Measurements from ENCODE around the gene NRXN3.
A peak's percentile ranks its signal among the peaks of the same experiment; 100 is the strongest.

Gene NRXN3

DNA sequence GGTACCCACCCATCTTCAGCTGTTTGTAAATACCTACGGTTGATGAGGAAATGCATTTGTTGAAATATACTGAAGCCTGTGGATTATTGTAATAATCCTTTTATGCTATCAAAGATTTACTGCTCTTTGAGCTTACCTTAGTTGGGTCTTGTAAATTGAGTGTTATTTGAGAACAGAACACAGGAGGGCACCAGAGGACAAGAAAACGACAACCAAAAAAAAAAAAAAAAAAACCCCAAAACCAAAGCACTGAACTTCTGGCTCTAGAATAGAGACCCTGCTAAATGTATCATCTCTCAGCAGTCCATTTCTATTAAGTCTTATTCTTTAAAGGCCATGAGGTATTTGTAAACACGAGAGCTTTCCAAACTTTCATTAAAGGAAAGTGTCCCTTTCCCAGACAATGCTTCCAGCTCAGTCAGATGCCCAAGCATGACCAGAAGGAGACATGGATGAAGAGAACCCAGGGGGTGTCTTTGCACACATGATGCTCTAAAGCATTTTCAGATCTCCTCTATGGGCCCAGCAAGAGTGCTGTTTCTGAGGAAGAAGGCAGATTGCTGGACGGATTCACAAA, 763.9 kb downstream of the NRXN3 start:
- Histone ChIP-seq H2AFZ (ENCODE audit: low read length) (no peak overlapping the region), H3K4me1 (ENCODE audit: insufficient read depth, low read length, severe bottlenecking) (no peaks in the 10 kb centered on the region), H3K4me3 (ENCODE audit: low read depth, low read length, poor library complexity, severe bottlenecking) (no peak overlapping the region), H3F3A (ENCODE audit: insufficient read depth, low read length) (no peaks in the 10 kb centered on the region), H4K20me1 (ENCODE audit: insufficient read depth, low read length) (no peaks in the 10 kb centered on the region), H3K9me3 (ENCODE audit: low read length) (no peaks in the 10 kb centered on the region), H3K36me3 (ENCODE audit: insufficient read depth, low read length) (no peaks in the 10 kb centered on the region), H3K27ac (ENCODE audit: low read depth, low read length, poor library complexity, severe bottlenecking) (no peak overlapping the region), H3K4me2 (ENCODE audit: low read length) (no peak overlapping the region), H3K27me3 (ENCODE audit: insufficient read depth, low read length) (no peaks in the 10 kb centered on the region), H3K79me2 (ENCODE audit: insufficient read depth, low read length) (no peaks in the 10 kb centered on the region), H3K9me2 (ENCODE audit: low read depth, low read length) (no peaks in the 10 kb centered on the region), H3K9ac (ENCODE audit: low read length) (no peak overlapping the region)
- TF ChIP-seq, protein P1, sequence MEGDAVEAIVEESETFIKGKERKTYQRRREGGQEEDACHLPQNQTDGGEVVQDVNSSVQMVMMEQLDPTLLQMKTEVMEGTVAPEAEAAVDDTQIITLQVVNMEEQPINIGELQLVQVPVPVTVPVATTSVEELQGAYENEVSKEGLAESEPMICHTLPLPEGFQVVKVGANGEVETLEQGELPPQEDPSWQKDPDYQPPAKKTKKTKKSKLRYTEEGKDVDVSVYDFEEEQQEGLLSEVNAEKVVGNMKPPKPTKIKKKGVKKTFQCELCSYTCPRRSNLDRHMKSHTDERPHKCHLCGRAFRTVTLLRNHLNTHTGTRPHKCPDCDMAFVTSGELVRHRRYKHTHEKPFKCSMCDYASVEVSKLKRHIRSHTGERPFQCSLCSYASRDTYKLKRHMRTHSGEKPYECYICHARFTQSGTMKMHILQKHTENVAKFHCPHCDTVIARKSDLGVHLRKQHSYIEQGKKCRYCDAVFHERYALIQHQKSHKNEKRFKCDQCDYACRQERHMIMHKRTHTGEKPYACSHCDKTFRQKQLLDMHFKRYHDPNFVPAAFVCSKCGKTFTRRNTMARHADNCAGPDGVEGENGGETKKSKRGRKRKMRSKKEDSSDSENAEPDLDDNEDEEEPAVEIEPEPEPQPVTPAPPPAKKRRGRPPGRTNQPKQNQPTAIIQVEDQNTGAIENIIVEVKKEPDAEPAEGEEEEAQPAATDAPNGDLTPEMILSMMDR (IDR thresholded peaks at IDR 0.05; ENCODE audit: low read length): peak; percentile 55; the same call in 1 of the 2 replicates
- no peak for TF ChIP-seq EZH2 (IDR thresholded peaks at IDR 0.05; ENCODE audit: borderline replicate concordance, low read length)

DNA sequence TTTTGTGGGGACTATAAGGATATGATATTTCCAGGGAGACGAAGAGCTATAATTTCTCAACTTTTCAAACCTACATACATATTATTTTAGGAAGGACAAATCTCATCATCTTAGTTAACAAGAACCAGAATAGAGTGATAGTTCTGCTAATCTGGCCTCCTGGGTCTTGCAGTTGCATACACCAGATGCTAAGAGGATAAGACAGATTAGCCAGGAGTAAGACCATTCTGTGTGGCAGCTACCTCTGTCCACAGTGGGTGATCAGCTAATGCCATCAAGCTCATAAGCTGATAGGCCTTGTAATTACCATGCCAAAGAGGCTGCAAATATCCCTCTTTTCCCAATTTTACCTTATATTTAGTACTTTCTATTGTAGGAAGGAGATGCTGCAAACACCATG, 776.8 kb downstream of the NRXN3 start:
- Histone ChIP-seq H4K20me1 (ENCODE audit: insufficient read depth, low read length) (no peaks in the 10 kb centered on the region), H2AFZ (ENCODE audit: low read length) (no peak overlapping the region), H3K4me2 (ENCODE audit: low read length) (no peak overlapping the region), H3K4me3 (ENCODE audit: low read depth, low read length, poor library complexity, severe bottlenecking) (no peak overlapping the region), H3K79me2 (ENCODE audit: insufficient read depth, low read length) (no peaks in the 10 kb centered on the region), H3K9ac (ENCODE audit: low read length) (no peak overlapping the region), H3K9me3 (ENCODE audit: low read length) (no peaks in the 10 kb centered on the region), H3F3A (ENCODE audit: insufficient read depth, low read length) (no peaks in the 10 kb centered on the region), H3K27ac (ENCODE audit: low read depth, low read length, poor library complexity, severe bottlenecking) (no peak overlapping the region), H3K36me3 (ENCODE audit: insufficient read depth, low read length) (no peaks in the 10 kb centered on the region), H3K4me1 (ENCODE audit: insufficient read depth, low read length, severe bottlenecking) (no peaks in the 10 kb centered on the region), H3K9me2 (ENCODE audit: low read depth, low read length) (no peaks in the 10 kb centered on the region), H3K27me3 (ENCODE audit: insufficient read depth, low read length) (no peaks in the 10 kb centered on the region)
- no peak for TF ChIP-seq EZH2 (IDR thresholded peaks at IDR 0.05; ENCODE audit: borderline replicate concordance, low read length)
- TF ChIP-seq, protein P1 (IDR thresholded peaks at IDR 0.05; ENCODE audit: low read length): no peak

DNA sequence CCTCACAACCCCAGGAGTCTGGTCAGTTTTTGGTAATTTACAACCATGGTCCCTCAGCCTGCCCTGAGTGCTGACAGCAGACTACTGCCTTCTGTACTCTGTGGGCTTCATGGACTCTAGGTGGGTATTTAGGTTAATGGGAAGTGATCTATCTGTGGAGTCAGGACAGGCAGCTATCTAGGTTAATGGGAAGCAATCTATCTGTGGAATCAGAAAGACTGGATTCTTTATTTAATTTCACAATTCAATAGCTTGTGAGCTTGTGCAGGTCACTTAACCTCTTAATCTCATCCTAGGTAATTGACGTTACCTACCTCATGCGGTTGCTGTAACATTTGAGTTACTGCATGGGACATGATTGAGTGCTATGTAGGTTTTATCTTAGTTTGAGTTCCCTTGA, 777.5 kb downstream of the NRXN3 start:
- TF ChIP-seq, protein P1 (IDR thresholded peaks at IDR 0.05; ENCODE audit: low read length): no peak
- no peak for TF ChIP-seq EZH2 (IDR thresholded peaks at IDR 0.05; ENCODE audit: borderline replicate concordance, low read length)
- no peaks in the 10 kb centered on the region for H3K79me2 ChIP-seq (ENCODE audit: insufficient read depth, low read length)
- no peaks in the 10 kb centered on the region for H3F3A ChIP-seq (ENCODE audit: insufficient read depth, low read length)
- no peaks in the 10 kb centered on the region for H3K4me1 ChIP-seq (ENCODE audit: insufficient read depth, low read length, severe bottlenecking)
- H3K9ac ChIP-seq (ENCODE audit: low read length): no peak overlapping the region
- H3K9me3 ChIP-seq (ENCODE audit: low read length): no peaks in the 10 kb centered on the region
- H3K4me3 ChIP-seq (ENCODE audit: low read depth, low read length, poor library complexity, severe bottlenecking): no peak overlapping the region
- no peaks in the 10 kb centered on the region for H3K27me3 ChIP-seq (ENCODE audit: insufficient read depth, low read length)
- no peak overlapping the region for H3K4me2 ChIP-seq (ENCODE audit: low read length)
- H3K27ac ChIP-seq (ENCODE audit: low read depth, low read length, poor library complexity, severe bottlenecking): no peak overlapping the region
- no peaks in the 10 kb centered on the region for H3K9me2 ChIP-seq (ENCODE audit: low read depth, low read length)
- H4K20me1 ChIP-seq (ENCODE audit: insufficient read depth, low read length): no peaks in the 10 kb centered on the region
- no peak overlapping the region for H2AFZ ChIP-seq (ENCODE audit: low read length)
- no peaks in the 10 kb centered on the region for H3K36me3 ChIP-seq (ENCODE audit: insufficient read depth, low read length)

All from OCI-LY1 (cell line).